Fibroblast of the aortic adventitia (primary cell): ENCODE measurements around the gene GFOD1. TPM values are rescaled to one million over a fixed set of nuclear protein-coding genes. Genes with fewer than 3 reads are reported as not detected.

ENCODE experiments used
- DNase-seq: peaks from one replicate; pipeline ENCODE4 v3.0.0-alpha.2; 2010; ENCODE audit warnings: low read depth
- H3K4me3 ChIP-seq: 2 replicates; pipeline ENCODE4 v1.5.1; 2011; ENCODE audit warnings: low read depth, mild to moderate bottlenecking, control low read depth, low read length, moderate library complexity
- CTCF ChIP-seq: IDR thresholded peaks from 2 replicates; pipeline ENCODE4 v1.5.1; 2011; ENCODE audit warnings: mild to moderate bottlenecking, low read length, control low read depth, inconsistent platforms; ENCODE audit not compliant: insufficient read depth
- total RNA-seq: library from RNA; depleted of rRNA; stranded (reverse); fragments of >200 nt; gene quantifications from 2 replicates; pipeline ENCODE4 v1.2.3, GENCODE V29; 2012; ENCODE audit warnings: low replicate concordance

The GFOD1 gene
- total RNA-seq, 1 donor = 2.6 TPM

- H3K4me3 ChIP-seq = no peak overlapping the region
- DNase-seq = no peak
- no peak for TF ChIP-seq CTCF
These were observed 74.5 kb downstream of the GFOD1 start for GRCh38 chr6:13412639-13413465.

DNA sequence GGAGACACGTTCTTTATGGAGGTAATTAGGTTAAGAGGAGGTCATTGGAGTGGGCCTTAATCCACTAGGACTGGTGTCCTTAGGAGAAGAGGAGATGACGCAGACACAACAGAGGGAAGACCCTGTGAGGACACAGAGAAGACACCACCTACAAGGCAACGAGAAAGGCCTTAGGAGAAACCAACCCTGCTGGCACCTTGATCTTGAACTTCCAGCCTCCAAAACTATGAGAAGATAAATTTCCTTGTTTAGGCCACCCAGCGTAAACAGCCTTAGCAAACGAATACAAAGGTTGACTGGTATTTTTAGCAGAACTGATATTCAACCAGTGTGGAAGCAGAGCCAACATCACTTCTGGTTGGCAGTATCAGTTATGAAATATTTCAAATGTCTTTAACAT lies 75.2 kb downstream of the GFOD1 start:
- TF ChIP-seq CTCF = no peak
- no peak overlapping the region for H3K4me3 ChIP-seq
- DNase-seq = no peak

- TF ChIP-seq CTCF = no peak
- H3K4me3 ChIP-seq = no peak overlapping the region
- DNase-seq = no peak
These were observed 75.9 kb downstream of the GFOD1 start for GRCh38 chr6:13411484-13411883.

DNA sequence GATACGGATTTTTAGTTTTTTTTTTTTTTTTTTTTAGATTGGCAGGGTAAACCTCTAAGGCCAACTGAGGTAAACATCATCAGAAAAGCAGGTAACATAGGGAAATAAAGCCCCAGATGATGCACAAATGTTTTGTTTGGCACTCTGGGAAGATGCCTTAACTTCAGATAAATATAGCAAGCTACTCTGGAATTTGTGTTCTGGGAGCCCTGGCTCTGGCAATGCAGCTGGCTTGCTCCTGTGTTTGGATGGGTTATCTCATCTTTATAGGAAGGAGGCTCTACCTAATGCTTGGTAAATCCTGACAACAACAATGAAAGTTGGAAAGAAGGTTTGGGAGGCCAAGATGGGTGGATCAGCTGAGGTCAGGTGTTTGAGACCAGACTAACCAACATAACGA lies 77.4 kb downstream of the GFOD1 start:
- no peak overlapping the region for H3K4me3 ChIP-seq
- peak; percentile 54 for DNase-seq

DNA sequence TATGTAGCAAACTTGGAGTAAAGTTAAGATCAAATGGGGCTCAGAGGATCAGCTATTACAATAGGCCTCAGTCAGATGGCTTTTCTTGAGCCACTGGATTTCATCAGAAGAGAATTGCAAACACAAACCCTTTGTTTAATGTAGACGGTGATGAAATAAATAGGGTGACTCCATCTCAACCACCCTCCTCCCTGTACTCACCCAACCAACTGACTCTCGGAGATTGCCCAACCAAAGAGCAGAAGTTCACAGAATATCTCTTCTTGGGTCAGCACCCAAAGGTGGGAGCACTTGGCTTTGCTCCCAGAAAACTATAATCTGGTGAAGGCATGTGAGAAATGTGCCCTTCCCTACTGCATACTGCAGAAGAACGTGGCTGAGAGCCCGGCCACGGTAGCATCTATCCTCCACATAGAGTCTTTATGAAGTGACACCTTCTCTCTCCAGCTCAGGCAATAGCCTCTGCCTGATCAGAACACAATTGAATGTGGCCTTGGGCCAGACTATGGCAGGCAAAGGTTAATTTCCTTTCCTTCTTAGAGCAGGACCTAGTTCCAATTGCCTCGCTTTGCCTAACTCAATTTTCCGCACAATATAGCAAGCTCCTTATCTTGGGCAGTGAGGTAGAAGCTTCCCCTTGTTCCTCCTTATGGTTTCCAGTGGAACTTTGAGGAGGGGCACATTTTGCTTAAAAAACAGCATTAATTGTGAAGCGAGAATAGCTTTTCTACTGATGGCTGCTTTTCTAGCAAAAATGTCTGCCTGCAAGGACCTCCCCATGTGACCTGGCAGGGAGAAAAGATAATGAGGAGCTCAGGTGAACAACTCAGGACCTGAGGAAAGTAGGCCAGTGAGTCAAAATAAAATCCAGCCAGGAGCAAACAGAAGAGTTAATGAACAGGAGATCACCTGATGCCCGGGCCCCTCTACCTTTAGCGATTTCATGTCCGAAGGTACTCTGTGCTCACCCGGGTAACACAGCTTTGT lies 79.4 kb downstream of the GFOD1 start:
- H3K4me3 ChIP-seq = no peak overlapping the region
- TF ChIP-seq CTCF = no peak
- peak; percentile 91 for DNase-seq

More for the DNA sequence above, 77.4 kb downstream of the GFOD1 start:
- TF ChIP-seq CTCF = no peak

GRCh38 chr6:13407368-13407708 lies 80.1 kb downstream of the GFOD1 start:
- no peak for DNase-seq
- TF ChIP-seq CTCF = no peak
- H3K4me3 ChIP-seq = no peak overlapping the region
